Forelimb muscle (tissue), 1 donor: Measurements from ENCODE around the gene ANKS1B. TPM values are rescaled to one million over a fixed set of nuclear protein-coding genes. Genes with fewer than 3 reads are reported as not detected.
"Not testable (repeated sequence)": the region's sequence is repeated elsewhere in the genome, so short reads cannot be mapped to it uniquely, and the experiment has no call there.

Experiments used
- DNase-seq: peaks from one replicate; pipeline ENCODE4 v3.0.0-alpha.2; 2013; ENCODE audit warnings: low read depth
- polyA plus RNA-seq: library from polyadenylated mRNA; unstranded; fragments of 120-200 nt; gene quantifications from one replicate; pipeline ENCODE4 v1.2.1, GENCODE V29; 2013; ENCODE audit not compliant: insufficient read length

ANKS1B gene
- polyA plus RNA-seq, 1 donor = 2.3 TPM

DNA sequence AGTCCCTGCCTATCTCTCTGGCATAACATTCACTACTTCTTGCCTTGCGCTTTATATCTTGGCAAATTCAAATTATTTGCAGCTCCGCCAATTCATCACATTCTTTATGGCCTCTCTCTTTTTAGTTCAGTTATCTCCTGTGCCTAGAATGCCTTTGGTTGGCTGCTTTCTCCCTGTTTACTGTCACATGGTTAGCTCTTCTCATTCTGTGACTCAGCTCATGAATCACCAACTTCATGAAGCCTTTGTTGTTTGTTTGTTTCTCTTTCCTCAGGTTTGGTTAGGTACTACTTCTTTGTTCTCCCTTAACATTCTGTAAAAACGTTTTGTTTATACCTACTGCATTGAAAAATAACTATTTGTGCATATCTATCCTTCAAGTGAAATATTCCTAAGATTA, 713.7 kb downstream of the ANKS1B start:
- no peak for DNase-seq

- DNase-seq = no peak
Measured at GRCh38 chr12:99267038-99267437, 717.7 kb downstream of the ANKS1B start.

- no peak for DNase-seq
Measured at GRCh38 chr12:99265648-99266047, 719.1 kb downstream of the ANKS1B start.

DNA sequence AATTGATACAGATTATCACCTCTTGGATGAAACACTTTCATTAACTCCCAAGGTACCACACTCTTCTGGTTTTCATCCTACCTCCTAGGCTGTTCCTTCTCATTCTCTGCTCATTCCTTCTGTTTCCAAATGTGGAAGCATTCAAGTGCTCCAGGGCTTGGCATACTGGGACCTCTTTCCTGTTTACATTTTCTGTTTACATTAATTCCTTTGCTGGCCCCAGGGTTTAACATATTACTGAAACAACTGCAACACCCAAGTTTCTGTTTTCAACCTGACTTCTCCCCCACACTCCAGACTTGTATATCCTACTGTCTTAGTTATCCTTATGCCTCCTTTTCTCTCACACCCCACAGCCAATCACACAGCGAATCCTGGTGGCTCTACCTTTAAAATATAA, 723.5 kb downstream of the ANKS1B start:
- no peak for DNase-seq

DNA sequence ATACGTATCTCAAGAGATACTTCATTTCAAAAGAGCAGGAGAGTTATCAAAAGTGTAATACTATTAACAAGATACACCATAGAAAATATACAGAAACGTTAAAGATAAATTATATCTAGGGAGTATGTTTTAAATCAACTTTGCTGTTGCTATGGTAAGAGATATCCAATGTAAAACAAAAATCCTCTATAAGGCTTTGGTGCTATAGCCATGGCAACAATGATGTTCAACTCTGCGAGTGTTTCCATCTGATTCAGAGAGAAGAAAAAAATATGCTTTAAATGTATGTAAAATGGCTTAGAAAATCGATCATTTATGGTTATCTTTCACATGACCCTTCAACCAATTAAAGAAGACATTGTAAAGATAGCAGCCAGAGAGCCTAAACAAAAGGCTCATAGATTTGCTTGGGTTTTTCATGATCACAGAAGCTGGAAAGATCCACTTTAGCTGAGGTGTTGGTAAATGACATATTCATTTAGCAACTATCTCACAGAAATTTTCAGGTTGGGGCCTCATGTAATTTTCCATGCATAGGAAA, 724.2 kb downstream of the ANKS1B start:
- no peak for DNase-seq

- DNase-seq = no peak
Measured at GRCh38 chr12:99259040-99259934, 725.4 kb downstream of the ANKS1B start.

DNA sequence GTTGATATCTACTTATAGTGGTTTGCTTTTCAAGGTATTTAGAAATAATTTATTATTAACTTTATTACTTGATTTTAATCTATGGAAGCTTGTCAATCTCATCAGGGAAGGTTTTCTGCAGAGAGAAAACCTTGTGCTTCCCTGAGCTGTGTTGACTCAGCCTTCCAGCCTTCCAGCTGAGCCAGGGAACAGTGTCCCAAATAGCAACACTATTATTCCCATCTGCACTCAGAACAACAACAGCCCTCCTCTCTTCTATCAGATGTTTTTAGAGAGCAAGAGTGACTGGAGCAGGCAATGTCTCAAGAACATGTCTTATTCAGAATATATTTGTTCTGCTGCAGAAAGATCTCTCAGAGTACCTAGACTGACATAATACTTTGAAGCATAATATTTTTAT, 727.1 kb downstream of the ANKS1B start:
- peak; percentile 6 for DNase-seq

DNA sequence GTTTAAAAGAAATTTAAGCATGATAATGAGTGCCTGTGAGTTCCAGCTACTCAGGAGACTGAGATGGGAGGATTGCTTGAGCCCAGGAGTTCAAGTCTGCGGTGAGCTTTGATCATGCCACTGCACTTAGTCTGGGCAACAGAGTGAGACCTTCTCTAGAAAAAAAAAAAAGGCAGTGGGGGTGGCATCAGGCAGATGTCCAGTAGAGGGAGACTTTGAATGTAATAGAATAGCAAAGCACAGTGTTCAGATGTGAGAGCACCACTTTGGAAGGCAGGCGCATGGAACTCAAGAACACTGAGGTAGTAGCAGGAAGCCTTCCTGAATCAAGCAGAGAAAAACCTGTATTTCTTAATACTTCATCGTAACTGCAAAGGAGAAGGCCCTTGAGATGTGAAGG, 731.7 kb downstream of the ANKS1B start:
- DNase-seq = no peak

DNA sequence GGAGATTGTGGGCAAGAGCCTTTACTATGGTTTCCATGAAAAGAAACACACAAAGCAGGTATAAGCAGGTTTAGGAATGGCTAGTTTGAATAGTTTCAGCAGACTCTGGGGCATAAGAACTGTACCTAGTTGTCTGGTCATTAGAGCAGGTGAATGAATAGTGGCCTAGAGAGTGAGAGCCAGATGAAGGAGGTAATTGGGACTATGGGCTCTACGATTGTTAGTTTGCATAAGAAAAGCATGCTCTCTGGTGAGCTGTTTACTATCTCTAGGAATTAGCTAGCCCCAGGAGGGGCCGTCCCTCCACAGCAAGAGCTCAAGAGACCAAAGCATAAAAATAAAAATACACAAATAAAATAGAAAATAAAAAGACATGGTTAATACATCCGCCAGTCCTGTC, 734.6 kb downstream of the ANKS1B start:
- DNase-seq = no peak

DNA sequence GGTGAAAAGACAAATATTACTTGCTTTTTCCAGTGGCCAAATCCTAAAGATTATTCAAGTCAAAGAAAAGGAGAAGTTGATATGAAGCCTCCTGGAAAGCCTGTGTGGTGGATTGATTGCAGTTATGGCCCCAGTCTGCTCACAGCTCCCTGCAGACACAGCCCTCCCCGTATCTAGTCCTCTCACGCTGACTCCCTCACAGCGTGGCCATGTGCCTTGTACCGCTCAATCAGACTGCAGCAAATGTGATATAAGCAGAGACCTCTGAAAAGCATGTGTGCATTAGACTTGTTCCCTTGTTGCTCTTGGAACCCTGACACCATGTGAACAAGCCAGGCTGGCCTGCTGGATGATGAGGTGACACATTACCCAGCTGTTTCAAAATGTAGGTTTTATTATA, 735.2 kb downstream of the ANKS1B start:
- DNase-seq = no peak

DNA sequence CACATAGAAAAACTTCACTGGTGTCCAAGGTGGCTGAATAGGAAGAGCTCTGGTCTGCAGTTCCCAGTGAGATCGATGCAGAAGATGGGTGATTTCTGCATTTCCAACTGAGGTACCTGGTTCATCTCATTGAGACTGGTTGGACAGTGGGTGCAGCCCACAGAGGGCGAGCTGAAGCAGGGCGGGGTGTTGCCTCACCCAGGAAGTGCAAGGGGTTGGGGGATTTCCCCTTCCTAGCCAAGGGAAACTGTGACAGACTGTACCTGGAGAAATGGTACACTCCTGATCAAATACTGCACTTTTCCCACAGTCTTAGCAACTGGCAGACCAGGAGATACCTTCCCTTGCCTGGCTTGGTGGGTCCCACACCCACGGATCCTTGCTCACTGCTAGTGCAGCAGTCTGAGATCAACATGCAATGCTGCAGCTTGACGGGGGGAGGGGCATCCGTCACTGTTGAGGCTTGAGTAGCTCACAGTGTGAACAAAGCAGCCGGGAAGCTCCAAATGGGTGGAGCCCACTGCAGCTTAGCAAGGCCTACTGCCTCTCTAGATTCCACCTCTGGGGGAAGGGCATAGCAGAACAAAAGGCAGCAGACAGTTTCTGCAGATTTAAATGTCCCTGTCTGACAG, 746.7 kb downstream of the ANKS1B start:
- DNase-seq = not testable (repeated sequence)

GRCh38 chr12:99235381-99235780, 749.4 kb downstream of the ANKS1B start:
- DNase-seq = no peak

DNA sequence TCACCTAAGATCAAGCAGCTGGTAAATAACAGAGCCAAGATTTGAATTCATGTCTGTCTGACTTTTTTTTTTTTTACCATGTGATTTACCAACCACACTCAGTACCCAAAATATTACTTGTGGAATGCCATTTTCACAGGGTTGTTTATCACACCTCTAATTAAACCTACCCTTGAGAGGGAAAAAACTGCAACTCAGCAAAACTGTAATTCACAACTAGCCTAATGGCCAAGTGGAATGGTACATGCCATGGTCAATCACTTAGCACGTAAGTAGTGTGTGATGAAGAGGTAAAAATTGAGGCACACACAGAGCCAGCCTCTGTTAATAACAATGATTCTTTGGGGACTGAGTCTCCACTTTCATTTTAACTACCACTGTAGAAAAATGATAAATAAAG, 750.0 kb downstream of the ANKS1B start:
- no peak for DNase-seq

DNA sequence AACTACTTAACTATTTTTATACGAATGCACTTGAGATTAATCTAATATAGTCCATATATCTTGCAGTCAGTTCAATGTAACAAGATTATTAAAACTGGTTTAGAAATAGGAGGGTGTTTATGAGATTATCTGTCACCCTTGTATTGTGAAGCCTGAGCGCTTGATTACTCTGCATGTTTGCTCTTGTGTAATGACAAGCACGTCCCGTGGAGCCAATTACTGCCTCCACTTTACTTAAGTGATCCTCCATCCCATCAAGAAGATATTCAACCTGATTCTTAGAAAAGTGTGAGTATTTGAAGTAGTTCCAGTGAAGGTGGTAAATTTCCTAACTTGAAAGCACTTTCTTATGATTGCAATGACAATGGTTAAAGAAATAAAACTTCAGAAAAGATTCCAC, 752.4 kb downstream of the ANKS1B start:
- DNase-seq = no peak

GRCh38 chr12:99231031-99231430, 753.7 kb downstream of the ANKS1B start:
- DNase-seq = no peak

DNA sequence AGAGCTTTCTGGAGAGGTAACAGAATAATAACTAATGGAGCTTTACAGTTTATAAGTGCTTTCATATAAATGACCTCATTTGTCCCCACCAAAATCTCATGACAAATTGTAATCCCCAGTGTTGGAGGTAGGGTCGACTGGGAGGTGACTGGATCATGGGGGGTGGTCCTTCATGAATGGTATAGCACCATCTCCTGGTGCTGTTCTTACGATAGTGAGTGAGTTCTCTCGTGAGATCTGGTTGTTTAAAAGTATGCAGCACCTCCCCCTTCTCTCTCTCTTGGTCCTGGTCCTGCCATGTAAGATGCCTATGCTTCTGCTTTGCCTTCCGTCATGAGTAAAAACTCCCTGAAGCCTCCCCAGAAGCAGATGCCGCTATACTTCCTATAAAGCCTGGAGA, 760.5 kb downstream of the ANKS1B start:
- no peak for DNase-seq

- no peak for DNase-seq
Measured at GRCh38 chr12:99223579-99223978, 761.2 kb downstream of the ANKS1B start.

- no peak for DNase-seq
Measured at GRCh38 chr12:99213047-99213446, 771.7 kb downstream of the ANKS1B start.

DNA sequence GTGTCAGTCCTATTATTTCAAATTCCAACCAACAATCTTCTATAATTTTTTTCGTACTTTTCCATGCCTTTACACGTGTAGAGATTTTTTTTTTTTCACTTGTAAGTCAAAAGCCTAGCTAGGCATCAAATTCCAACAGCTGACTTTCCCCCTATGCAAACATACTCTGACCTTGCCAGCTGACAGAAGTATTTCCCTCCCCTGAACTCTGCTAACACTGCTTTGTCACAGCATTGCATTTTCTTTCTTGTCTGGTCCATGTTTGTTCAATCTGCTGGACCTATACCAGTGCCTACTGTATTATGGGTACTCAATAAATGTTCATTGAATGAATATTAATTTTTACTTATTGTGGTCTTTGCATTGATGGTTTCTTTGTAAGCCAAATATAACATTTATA, 772.5 kb downstream of the ANKS1B start:
- DNase-seq = no peak

- no peak for DNase-seq
Measured at GRCh38 chr12:99205111-99205510, 779.6 kb downstream of the ANKS1B start.

DNA sequence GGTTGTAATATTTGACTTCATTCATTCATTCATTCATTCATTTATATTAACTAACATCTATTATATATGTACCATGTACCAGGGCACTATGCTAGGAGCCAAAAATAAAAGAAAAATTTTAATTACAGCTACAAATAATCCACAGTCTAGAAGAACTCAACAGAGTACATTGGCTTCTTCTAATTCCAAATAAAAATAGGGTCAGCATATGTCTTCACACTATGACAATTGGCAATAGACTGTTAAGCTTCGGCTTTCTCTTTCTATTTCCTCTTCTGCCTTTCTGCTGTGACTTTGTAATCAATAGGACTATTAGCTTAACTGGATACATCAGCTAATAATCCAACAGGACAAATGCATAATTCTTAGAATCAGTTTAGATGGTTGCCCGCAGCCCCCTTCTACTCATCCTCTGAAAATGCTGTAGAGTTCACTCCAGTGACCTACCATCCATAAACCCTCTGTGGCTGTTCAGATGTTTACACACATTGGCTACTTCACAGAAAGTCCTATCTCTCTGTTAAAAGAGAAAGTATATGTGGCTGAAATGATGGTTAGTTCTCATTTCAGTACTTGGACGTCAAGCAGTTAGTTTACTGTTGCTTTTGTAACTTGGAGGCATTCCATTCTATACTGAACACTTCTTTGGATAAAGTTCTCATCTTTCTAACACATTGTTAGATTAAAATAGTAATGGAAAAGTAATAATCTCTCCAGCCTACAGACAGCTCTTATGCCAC, 782.7 kb downstream of the ANKS1B start:
- DNase-seq = no peak

- DNase-seq = no peak
Measured at GRCh38 chr12:99200711-99201384, 783.9 kb downstream of the ANKS1B start.
